Transverse colon (tissue), 4 donors: ENCODE data around the gene KIF26A. TPM values are rescaled to one million over a fixed set of nuclear protein-coding genes. Genes with fewer than 3 reads are reported as not detected.

Experiments
- DNase-seq: peaks from one replicate; pipeline ENCODE4 v3.0.0-alpha.2; 2019
- H3K27ac ChIP-seq, 4 donors: fragments of 200-600 bp; sonication (generic); 2 replicates each; pipeline ENCODE4 v1.5.1; 2016 to 2018; ENCODE audit warnings: inconsistent platforms in 4 of 4
- H3K27me3 ChIP-seq: fragments of 200-600 bp; sonication (generic); 2 replicates; pipeline ENCODE4 v1.5.1; 2017; ENCODE audit warnings: inconsistent platforms
- H3K36me3 ChIP-seq, 4 donors: fragments of 200-600 bp; sonication (generic); 2 replicates each; pipeline ENCODE4 v1.5.1; 2017 to 2019; ENCODE audit warnings: inconsistent platforms in 4 of 4
- H3K4me1 ChIP-seq, 4 donors: fragments of 200-600 bp; sonication (generic); 2 replicates each; pipeline ENCODE4 v1.5.1; 2017 to 2020; ENCODE audit warnings: inconsistent platforms in 4 of 4
- H3K4me3 ChIP-seq, 4 donors: fragments of 200-600 bp; sonication (generic); 1 replicate in 1 of 4; 2 replicates in 3 of 4; pipeline versions ENCODE4 v1.5.1 to v1.6.1; 2017 to 2019; ENCODE audit warnings: inconsistent platforms in 4 of 4
- H3K9me3 ChIP-seq, 2 donors: fragments of 200-600 bp; sonication (generic); 2 replicates each; pipeline ENCODE4 v1.5.1; 2017 to 2019; ENCODE audit warnings: inconsistent platforms in 2 of 2
- EP300 ChIP-seq: sonication (generic); formaldehyde crosslinking; IDR thresholded peaks from one replicate; pipeline ENCODE4 v1.6.1; 2017; ENCODE audit warnings: antibody characterized with exemption, low read depth
- POLR2A ChIP-seq: fragments of 450-650 bp; IDR thresholded peaks from one replicate; pipeline ENCODE4 v1.6.1; 2016; ENCODE audit warnings: antibody characterized with exemption, mild to moderate bottlenecking, moderate library complexity
- POLR2AphosphoS5 ChIP-seq, 3 donors: sonication (generic); formaldehyde crosslinking; IDR thresholded peaks; one replicate each; pipeline ENCODE4 v1.6.1; 2016; ENCODE audit warnings: antibody characterized with exemption in 3 of 3
- WGBS, 2 donors: methylation state at CpG; one replicate each; pipeline ENCODE4 v1.1.5; 2018; ENCODE audit warnings: low coverage in 1 of 2; 5-methylcytosine and 5-hydroxymethylcytosine counted together
- in situ Hi-C, 4 donors: fragments of 200-750 bp; cut with MboI; loops; one replicate each; pipeline versions ENCODE4 v1.15.0 to v1.15.1; 2017; ENCODE audit warnings: low sequenced_read_pairs in 3 of 4, low pct_ligation_motif_present in 1 of 4, low pct_unique_long_range_greater_than_20kb in 1 of 4
- intact Hi-C: fragments of 100-400 bp; cut with DNase I; formaldehyde crosslinking; loops from one replicate; pipeline ENCODE4 v1.15.1; 2023; ENCODE audit warnings: low total_unique reads
- total RNA-seq, 4 donors: library from RNA; depleted of rRNA; stranded (reverse); fragments of >200 nt; gene quantifications; one replicate each; pipeline ENCODE4 v1.1.0, GENCODE V29; 2016
- TF ChIP-seq, protein P1 (sequence below), 5 experiments: fragments of 200-600 bp in 3 of 5; fragments of 450-650 bp in 2 of 5; sonication (generic) in 3 of 5; IDR thresholded peaks; 1 replicate in 2 of 5; 2 replicates in 3 of 5; pipeline ENCODE4 v1.5.1; 2016 to 2017; ENCODE audit warnings: antibody characterized with exemption in 5 of 5, inconsistent platforms in 3 of 5, mild to moderate bottlenecking in 2 of 5, moderate library complexity in 1 of 5

The KIF26A gene
- total RNA-seq, 4 donors from 2014 or later, result 2.2 to 7.8 (median 4.4) TPM

DNA sequence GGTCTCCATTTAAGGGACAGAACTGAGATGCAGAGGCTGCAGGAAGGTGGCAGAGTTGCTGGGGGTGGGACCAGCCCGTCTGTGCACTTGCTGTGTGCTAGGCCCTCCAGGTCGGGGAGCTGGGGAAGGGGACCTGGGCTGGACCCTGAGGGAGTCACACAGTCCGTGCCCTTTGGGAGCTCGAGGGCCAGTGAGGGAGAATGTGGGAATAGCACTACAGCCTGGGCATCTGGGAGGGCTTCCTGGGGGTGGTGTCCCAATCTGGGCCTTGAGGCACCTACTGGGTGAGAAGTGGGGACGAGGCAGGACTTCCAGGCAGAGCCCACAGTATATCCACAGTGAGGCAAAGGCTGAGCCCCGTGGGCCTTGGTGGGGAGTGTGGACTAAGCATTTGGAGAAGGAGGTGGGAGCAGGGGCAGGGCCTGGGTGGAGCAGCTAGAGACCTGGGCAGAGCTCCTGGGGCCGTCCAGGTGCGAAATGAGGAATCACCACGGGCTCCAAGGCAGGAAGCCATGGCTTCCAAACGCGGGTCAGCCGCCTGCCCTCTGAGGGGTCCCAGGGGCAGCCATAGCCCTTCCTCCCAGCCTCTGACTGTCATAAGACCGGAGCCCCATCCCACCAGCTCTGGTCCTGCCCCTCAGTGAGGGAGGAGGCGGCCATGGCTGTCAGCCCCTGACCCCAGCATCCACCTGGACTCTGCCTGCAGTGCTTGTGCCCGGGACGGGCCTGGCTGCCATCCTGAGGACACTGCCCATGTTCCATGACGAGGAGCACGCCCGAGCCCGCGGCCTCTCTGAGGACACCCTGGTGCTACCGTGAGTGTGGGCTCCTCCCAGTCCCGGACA, 46.2 kb upstream of the KIF26A start:
- Histone ChIP-seq H3K27me3 (peaks cover 6% of the 10 kb centered on the region), H3K9me3 (no peaks in the 10 kb centered on the region), H3K36me3 (no peaks in the 10 kb centered on the region), H3K4me3 (no peak overlapping the region), H3K4me1 (peaks cover 13 to 26% (median 20%) of the 10 kb centered on the region in 4 donors), H3K27ac (no peak overlapping the region)
- no peak for TF ChIP-seq POLR2AphosphoS5 (IDR thresholded peaks at IDR 0.05)
- TF ChIP-seq, protein P1, sequence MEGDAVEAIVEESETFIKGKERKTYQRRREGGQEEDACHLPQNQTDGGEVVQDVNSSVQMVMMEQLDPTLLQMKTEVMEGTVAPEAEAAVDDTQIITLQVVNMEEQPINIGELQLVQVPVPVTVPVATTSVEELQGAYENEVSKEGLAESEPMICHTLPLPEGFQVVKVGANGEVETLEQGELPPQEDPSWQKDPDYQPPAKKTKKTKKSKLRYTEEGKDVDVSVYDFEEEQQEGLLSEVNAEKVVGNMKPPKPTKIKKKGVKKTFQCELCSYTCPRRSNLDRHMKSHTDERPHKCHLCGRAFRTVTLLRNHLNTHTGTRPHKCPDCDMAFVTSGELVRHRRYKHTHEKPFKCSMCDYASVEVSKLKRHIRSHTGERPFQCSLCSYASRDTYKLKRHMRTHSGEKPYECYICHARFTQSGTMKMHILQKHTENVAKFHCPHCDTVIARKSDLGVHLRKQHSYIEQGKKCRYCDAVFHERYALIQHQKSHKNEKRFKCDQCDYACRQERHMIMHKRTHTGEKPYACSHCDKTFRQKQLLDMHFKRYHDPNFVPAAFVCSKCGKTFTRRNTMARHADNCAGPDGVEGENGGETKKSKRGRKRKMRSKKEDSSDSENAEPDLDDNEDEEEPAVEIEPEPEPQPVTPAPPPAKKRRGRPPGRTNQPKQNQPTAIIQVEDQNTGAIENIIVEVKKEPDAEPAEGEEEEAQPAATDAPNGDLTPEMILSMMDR (IDR thresholded peaks at IDR 0.05), result no peak
- no peak for TF ChIP-seq EP300
- TF ChIP-seq POLR2A, result no peak
- intact Hi-C loops (no loop called here), in situ Hi-C loops (no loop called here)
- WGBS, 2 donors, result 84% methylated on average over 20 of the region's 23 CpGs; no CpG with 5 or more reads in 1 of the 2 donors
- peak; percentile 11 for DNase-seq

DNA sequence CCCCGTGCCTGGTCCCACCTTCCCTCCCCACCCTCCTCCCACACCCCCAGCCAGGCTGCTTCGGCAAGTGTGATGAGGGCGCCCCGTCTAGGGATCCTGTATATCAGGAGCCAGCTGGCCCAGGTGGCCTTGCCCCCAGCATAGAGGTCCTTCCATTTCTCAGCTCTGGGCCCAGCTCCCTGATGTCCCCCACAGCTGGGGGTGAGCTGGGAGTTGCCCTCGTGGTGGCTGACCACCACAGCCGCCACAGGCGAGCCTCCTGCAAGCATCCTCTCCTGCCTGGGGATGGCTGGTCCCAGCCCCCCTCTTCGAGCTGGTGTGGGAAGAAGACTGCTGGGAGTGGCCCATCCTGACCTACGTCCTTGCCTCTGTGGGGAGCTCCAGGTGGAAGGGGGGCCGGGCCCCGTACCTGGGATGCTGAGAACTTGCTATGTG, 45.4 kb upstream of the KIF26A start:
- TF ChIP-seq EP300, result no peak
- no peak for TF ChIP-seq POLR2A
- TF ChIP-seq, protein P1 (IDR thresholded peaks at IDR 0.05), result no peak
- TF ChIP-seq POLR2AphosphoS5 (IDR thresholded peaks at IDR 0.05), result no peak
- WGBS, 2 donors, result 75% methylated on average over 11 of the region's 11 CpGs; no CpG with 5 or more reads in 1 of the 2 donors
- Histone ChIP-seq H3K27me3 (peaks cover 6% of the 10 kb centered on the region), H3K36me3 (no peaks in the 10 kb centered on the region), H3K4me1 (peaks cover 6 to 18% (median 12%) of the 10 kb centered on the region in 4 donors), H3K27ac (no peak overlapping the region), H3K4me3 (no peak overlapping the region), H3K9me3 (no peaks in the 10 kb centered on the region)
- DNase-seq, result no peak
- in situ Hi-C loops (no loop called here), intact Hi-C loops (no loop called here)

DNA sequence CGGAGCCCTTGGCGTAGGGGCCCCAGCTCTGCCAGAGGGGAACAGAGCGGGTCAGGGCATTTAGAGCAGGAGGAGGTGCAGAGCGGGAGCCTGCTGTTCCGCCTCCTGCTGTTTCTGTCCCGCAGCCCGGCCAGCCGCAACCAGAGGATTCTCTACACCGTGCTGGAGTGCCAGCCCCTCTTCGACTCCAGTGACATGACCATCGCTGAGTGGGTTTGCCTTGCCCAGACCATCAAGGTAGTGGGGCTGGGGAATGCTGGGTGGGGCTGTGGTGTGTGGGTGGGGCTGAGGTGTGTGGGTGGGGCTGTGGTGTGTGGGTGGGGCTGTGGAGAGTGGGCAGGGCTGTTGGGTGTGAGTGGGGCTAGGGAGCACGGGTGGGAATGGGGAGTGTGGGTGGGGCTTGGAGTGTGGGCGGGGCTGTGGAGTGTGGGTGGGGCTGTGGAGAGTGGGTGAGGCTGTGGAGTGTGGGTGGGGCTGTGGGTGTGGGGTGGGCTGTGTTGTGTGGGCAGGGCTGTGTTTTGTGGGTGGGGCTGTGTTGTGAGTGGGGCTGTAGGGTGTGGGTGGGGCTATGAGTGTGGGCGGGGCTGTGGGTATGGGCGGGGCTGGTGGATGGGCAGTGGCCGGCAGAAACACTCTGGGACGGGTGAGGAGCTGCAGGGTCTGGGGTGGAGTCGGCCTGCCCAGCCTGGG, 44.9 kb upstream of the KIF26A start:
- H3K27ac ChIP-seq, result no peak overlapping the region
- TF ChIP-seq POLR2AphosphoS5 (IDR thresholded peaks at IDR 0.05) (no peak), EP300 (no peak), POLR2A (no peak)
- TF ChIP-seq, protein P1 (IDR thresholded peaks at IDR 0.05), result no peak
- DNase-seq, result peak; percentile 60
- WGBS, 2 donors, result 43 to 64% methylated on average over 3 to 18 of the region's 18 CpGs
- intact Hi-C loops, result no loop called here
- H3K4me1 ChIP-seq, result peaks cover 3 to 14% (median 8%) of the 10 kb centered on the region in 4 donors
- peaks cover 6% of the 10 kb centered on the region for H3K27me3 ChIP-seq
- H3K36me3 ChIP-seq, result no peaks in the 10 kb centered on the region
- H3K9me3 ChIP-seq, result no peaks in the 10 kb centered on the region
- in situ Hi-C loops, result no loop called here
- H3K4me3 ChIP-seq, result no peak overlapping the region

DNA sequence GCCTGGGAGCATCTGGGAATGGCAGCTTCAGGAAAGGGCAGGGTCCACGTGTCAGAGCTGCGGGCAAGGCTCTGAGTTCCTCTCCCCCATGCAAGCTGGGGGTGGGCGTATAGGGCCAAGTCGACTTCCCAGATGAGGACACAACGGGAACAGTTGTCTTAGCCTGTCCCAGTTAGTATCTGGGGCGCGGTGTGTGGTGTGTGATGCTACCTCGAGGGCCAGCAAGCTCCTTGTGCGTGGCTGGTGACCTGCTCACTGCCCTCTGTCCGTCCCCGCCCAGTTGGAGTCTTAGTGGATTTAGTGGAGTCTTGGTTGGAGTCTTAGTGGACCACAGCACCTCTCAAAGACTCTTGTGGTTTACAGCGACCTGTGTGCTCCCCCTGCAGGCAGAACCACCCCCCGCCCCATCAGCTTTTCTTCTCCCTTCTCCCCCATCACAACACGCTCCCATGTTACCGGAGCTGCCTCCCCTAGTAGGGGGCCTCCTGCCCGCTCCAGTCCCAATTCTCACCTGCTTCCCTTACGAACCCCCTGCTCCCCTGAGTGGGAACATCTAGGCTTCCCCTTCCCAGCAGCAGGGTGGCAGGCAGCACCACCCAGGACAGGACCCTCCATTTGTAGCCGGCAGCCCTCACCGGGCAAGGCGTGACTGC, 44.2 kb upstream of the KIF26A start:
- in situ Hi-C loops, result no loop called here
- intact Hi-C loops, result no loop called here
- Histone ChIP-seq H3K27me3 (peaks cover 6% of the 10 kb centered on the region), H3K36me3 (no peaks in the 10 kb centered on the region), H3K9me3 (no peaks in the 10 kb centered on the region), H3K4me1 (peaks cover 3 to 12% (median 6%) of the 10 kb centered on the region in 4 donors), H3K27ac (no peak overlapping the region), H3K4me3 (no peak overlapping the region)
- TF ChIP-seq POLR2A, result no peak
- TF ChIP-seq EP300, result no peak
- TF ChIP-seq, protein P1 (IDR thresholded peaks at IDR 0.05), result no peak
- TF ChIP-seq POLR2AphosphoS5 (IDR thresholded peaks at IDR 0.05), result no peak
- 55 to 57% methylated on average over 4 to 19 of the region's 20 CpGs for WGBS, 2 donors
- DNase-seq, result peak; percentile 32
